ENCODE results near the gene TJP2.

Gene TJP2

GRCh38 chr9:69214939-69215338 is 40.9 kb downstream of the TJP2 start:
- no peak overlapping the region for H3K27ac ChIP-seq

GRCh38 chr9:69215774-69216485 is 41.9 kb downstream of the TJP2 start:
- no peak for TF ChIP-seq CTCF (conservative IDR thresholded peaks at IDR 0.05)
- no peak overlapping the region for H3K27ac ChIP-seq

More at GRCh38 chr9:69214939-69215338, 40.9 kb downstream of the TJP2 start:
- TF ChIP-seq CTCF (conservative IDR thresholded peaks at IDR 0.05), result no peak

- no peak for TF ChIP-seq CTCF (conservative IDR thresholded peaks at IDR 0.05)
- H3K27ac ChIP-seq, result no peak overlapping the region
Measured at GRCh38 chr9:69218166-69218565, 44.1 kb downstream of the TJP2 start.

- no peak overlapping the region for H3K27ac ChIP-seq
- no peak for TF ChIP-seq CTCF (conservative IDR thresholded peaks at IDR 0.05)
Measured at GRCh38 chr9:69221036-69221435, 47.0 kb downstream of the TJP2 start.

DNA sequence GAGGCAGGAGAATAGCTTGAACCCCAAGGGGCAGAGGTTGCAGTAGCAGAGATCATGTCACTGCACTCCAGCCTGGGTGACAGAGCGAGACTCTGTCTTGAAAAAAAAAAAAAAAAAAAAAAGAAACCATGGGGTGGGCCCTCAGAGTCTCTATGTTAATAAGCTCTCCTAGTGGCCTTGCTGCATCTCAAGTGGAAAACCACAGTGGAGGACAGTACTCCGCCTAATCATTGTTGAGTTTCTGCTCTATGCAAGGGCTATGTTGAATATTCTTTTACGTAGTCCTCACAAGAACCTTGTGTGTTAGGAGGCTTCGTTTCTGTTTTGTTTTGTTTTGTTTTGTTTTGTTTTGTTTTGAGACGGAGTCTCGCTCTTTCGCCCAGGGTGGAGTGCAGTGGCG is 48.9 kb downstream of the TJP2 start:
- no peak overlapping the region for H3K27ac ChIP-seq
- no peak for TF ChIP-seq CTCF (conservative IDR thresholded peaks at IDR 0.05)

- no peak overlapping the region for H3K27ac ChIP-seq
- peak; percentile 81 for TF ChIP-seq CTCF (conservative IDR thresholded peaks at IDR 0.05)
Measured at GRCh38 chr9:69223605-69224004, 49.5 kb downstream of the TJP2 start.

DNA sequence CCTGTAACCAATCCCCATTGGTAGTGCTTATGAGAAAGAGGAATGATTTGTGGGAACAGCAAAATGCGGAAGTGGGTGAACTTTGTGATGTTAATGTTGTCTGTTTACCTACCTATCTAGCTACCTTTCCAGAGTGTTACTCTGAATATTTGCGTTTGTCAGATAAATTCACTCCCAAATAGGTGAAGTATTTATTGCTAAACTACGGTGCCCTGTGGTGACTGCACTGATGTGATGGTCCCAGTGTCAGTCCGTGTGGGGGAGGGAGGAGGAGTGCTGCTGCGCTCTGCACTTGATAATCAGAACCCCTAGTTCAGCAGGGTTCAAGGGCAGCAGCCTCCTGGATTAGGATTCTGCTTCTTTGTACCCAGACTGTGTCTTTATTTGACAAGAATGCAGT is 55.3 kb downstream of the TJP2 start:
- no peak for TF ChIP-seq CTCF (conservative IDR thresholded peaks at IDR 0.05)
- no peak overlapping the region for H3K27ac ChIP-seq

Data from VCaP (cell line).